ENCODE data around the gene TSPAN11. TPM values are rescaled to one million over a fixed set of nuclear protein-coding genes. Genes with fewer than 3 reads are reported as not detected.
"Not testable (repeated sequence)": the region's sequence is repeated elsewhere in the genome, so short reads cannot be mapped to it uniquely, and the experiment has no call there.

The TSPAN11 gene
- total RNA-seq, 5 donors from 2014 or later (not counting 1 experiment from before 2014, with no cell fraction given), result not detected

DNA sequence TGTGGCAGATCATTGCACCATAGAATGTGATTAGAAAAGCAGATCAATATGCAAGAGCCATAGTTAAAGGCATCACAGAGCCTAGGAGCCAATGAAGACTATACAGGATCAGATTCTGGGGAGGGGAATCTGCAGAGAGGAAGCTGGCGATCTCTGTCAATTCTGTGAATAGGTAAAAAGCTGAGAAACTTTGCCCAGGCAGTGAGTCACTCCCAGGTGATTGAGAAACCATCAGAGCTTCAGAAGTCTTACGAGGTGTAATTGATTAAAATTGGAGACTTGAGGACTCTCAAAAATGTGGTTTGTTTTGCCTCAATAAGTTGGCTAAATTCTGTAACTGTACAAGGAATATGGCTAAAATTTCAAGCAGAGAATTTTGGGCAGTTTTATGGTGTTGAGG, 41.7 kb upstream of the TSPAN11 start:
- Mint-ChIP-seq H3K9me3 (peaks cover 18 to 27% (median 20%) of the 10 kb centered on the region in 3 donors), H3K27ac (no peak overlapping the region), H3K27me3 (peaks cover 4 to 6% of the 10 kb centered on the region in 2 donors), H3K4me1 (no peaks in the 10 kb centered on the region), H3K4me3 (no peak overlapping the region), H3K36me3 (no peaks in the 10 kb centered on the region)
- CTCF ChIA-PET, result no interaction called here
- no peak overlapping the region for H3K4me3 ChIP-seq (ENCODE audit: control insufficient read depth in 1 of 2, extremely low read depth in 1 of 2, low read length in 1 of 2)
- H3K36me3 ChIP-seq (ENCODE audit: control insufficient read depth in 2 of 2, extremely low read depth in 1 of 2, insufficient read depth in 1 of 2, low read length in 1 of 2), result no peaks in the 10 kb centered on the region
- no peaks in the 10 kb centered on the region for H3K4me1 ChIP-seq (ENCODE audit: control insufficient read depth in 1 of 2, extremely low read depth in 1 of 2, insufficient read depth in 2 of 2, low read length in 2 of 2)
- ATAC-seq (replicated peaks in 1 of 4) (no peak), DNase-seq (no peak)
- 79% methylated on average over 2 of the region's 2 CpGs for WGBS (ENCODE audit: insufficient coverage)
- H3K27me3 ChIP-seq (replicated peaks in 1 of 2; ENCODE audit: control insufficient read depth in 2 of 2, extremely low read depth in 1 of 2, insufficient read depth in 2 of 2, low read length in 1 of 2), result peaks cover 0 to 13% of the 10 kb centered on the region in 2 experiments
- H3K9me3 ChIP-seq, result no peaks in the 10 kb centered on the region
- POLR2A ChIA-PET, result no interaction called here
- no peak overlapping the region for H3K27ac ChIP-seq (ENCODE audit: low read length)

DNA sequence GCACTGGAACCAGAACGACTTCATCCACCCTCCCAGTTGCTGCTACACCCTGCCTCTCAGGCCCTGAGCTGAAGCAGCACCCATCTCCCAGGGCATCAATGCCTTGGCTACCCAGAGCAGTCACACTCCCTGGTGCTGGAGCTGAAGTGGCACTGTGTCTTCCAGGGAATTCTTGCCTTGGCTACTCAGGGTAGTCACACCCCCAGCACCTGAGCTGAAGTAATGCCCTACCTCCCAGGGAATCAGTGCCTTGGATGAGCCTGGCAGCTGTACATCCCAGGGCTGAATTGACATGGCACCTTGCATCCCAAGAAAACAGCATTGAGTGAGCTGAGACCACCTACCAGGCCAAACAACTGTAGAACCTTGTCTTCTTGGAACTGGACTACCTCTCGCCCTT, 41.2 kb upstream of the TSPAN11 start:
- WGBS (ENCODE audit: insufficient coverage), result 63% methylated on average over 2 of the region's 2 CpGs
- no peak overlapping the region for H3K4me3 Mint-ChIP-seq
- POLR2A ChIA-PET, result no interaction called here

DNA sequence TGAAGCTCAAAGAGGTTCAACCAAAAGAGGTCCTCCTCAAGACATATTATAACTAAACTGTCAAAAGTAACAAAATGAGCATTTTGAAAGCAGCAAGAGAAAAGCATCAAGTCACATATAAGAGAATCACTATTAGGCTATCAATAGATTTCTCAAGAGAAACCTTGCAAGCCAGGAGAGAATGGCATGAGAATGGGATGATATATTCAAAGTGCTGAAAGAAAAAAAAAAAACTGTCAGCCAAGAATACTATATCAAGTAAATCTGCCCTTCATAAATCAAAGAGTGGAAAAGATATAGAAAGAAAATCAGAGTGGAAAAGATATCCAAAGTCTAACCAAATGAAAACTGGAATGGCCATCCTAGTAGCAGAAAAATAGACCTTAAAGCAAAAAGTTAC, 39.3 kb upstream of the TSPAN11 start:
- no peak overlapping the region for H3K4me3 ChIP-seq (ENCODE audit: control insufficient read depth in 1 of 2, extremely low read depth in 1 of 2, low read length in 1 of 2)
- Mint-ChIP-seq H3K9me3 (peaks cover 18 to 38% (median 25%) of the 10 kb centered on the region in 3 donors), H3K36me3 (no peaks in the 10 kb centered on the region), H3K4me3 (no peak overlapping the region), H3K4me1 (no peaks in the 10 kb centered on the region), H3K27ac (no peak overlapping the region), H3K27me3 (peaks cover 0 to 1% of the 10 kb centered on the region in 2 donors)
- POLR2A ChIA-PET, result interaction anchor here in 1 of 2 donors (0.6 kb wide), 1 partner anchor 1654 kb away, joined by 3 read pairs; no protein-coding TSS in a partner anchor
- H3K27ac ChIP-seq (ENCODE audit: low read length), result no peak overlapping the region
- H3K27me3 ChIP-seq (replicated peaks in 1 of 2; ENCODE audit: control insufficient read depth in 2 of 2, extremely low read depth in 1 of 2, insufficient read depth in 2 of 2, low read length in 1 of 2), result peaks cover 0 to 3% of the 10 kb centered on the region in 2 experiments
- no peaks in the 10 kb centered on the region for H3K4me1 ChIP-seq (ENCODE audit: control insufficient read depth in 1 of 2, extremely low read depth in 1 of 2, insufficient read depth in 2 of 2, low read length in 2 of 2)
- no peak for DNase-seq
- no peak for ATAC-seq (replicated peaks in 1 of 4)
- H3K36me3 ChIP-seq (ENCODE audit: control insufficient read depth in 2 of 2, extremely low read depth in 1 of 2, insufficient read depth in 1 of 2, low read length in 1 of 2), result no peaks in the 10 kb centered on the region
- H3K9me3 ChIP-seq, result no peaks in the 10 kb centered on the region
- CTCF ChIA-PET, result no interaction called here

More for the DNA sequence above, 41.2 kb upstream of the TSPAN11 start:
- Mint-ChIP-seq H3K4me1 (no peaks in the 10 kb centered on the region), H3K27me3 (peaks cover under 1% of the 10 kb centered on the region in 2 donors), H3K9me3 (peaks cover 18 to 29% (median 22%) of the 10 kb centered on the region in 3 donors), H3K27ac (no peak overlapping the region), H3K36me3 (no peaks in the 10 kb centered on the region)
- no peaks in the 10 kb centered on the region for H3K36me3 ChIP-seq (ENCODE audit: control insufficient read depth in 2 of 2, extremely low read depth in 1 of 2, insufficient read depth in 1 of 2, low read length in 1 of 2)
- H3K4me3 ChIP-seq (ENCODE audit: control insufficient read depth in 1 of 2, extremely low read depth in 1 of 2, low read length in 1 of 2), result no peak overlapping the region
- peaks cover 0 to 10% of the 10 kb centered on the region in 2 experiments for H3K27me3 ChIP-seq (replicated peaks in 1 of 2; ENCODE audit: control insufficient read depth in 2 of 2, extremely low read depth in 1 of 2, insufficient read depth in 2 of 2, low read length in 1 of 2)
- DNase-seq, result no peak
- H3K27ac ChIP-seq (ENCODE audit: low read length), result no peak overlapping the region
- H3K9me3 ChIP-seq, result no peaks in the 10 kb centered on the region
- ATAC-seq (replicated peaks in 1 of 4), result no peak
- H3K4me1 ChIP-seq (ENCODE audit: control insufficient read depth in 1 of 2, extremely low read depth in 1 of 2, insufficient read depth in 2 of 2, low read length in 2 of 2), result no peaks in the 10 kb centered on the region
- CTCF ChIA-PET, result no interaction called here

DNA sequence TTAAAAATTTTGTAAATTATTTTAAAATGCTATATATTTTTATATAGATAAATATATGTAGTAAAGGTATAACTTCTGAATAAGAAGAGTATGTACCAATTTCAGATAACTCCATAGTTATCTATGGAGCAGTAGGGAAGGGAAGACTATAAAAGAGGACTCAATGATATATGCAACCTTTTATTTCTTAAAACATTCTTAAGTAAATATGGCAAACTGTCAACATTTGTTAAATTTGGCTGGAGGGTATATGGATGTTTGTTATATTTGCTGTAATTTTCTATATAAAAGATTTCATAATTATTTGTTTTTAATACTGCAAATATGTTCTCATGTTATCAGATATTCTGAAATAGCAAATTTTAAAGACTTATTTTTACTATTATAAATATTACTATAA, 38.3 kb upstream of the TSPAN11 start:
- ChIA-PET CTCF (no interaction called here), POLR2A (no interaction called here)
- Histone ChIP-seq H3K27me3 (replicated peaks in 1 of 2; ENCODE audit: control insufficient read depth in 2 of 2, extremely low read depth in 1 of 2, insufficient read depth in 2 of 2, low read length in 1 of 2) (peaks cover 0 to 3% of the 10 kb centered on the region in 2 experiments), H3K4me1 (ENCODE audit: control insufficient read depth in 1 of 2, extremely low read depth in 1 of 2, insufficient read depth in 2 of 2, low read length in 2 of 2) (no peaks in the 10 kb centered on the region), H3K27ac (ENCODE audit: low read length) (no peak overlapping the region), H3K9me3 (no peaks in the 10 kb centered on the region), H3K36me3 (ENCODE audit: control insufficient read depth in 2 of 2, extremely low read depth in 1 of 2, insufficient read depth in 1 of 2, low read length in 1 of 2) (no peaks in the 10 kb centered on the region), H3K4me3 (ENCODE audit: control insufficient read depth in 1 of 2, extremely low read depth in 1 of 2, low read length in 1 of 2) (no peak overlapping the region)
- H3K27me3 Mint-ChIP-seq, result peaks cover 0 to 6% of the 10 kb centered on the region in 2 donors
- no peak overlapping the region for H3K4me3 Mint-ChIP-seq
- H3K4me1 Mint-ChIP-seq, result no peaks in the 10 kb centered on the region
- ATAC-seq (replicated peaks in 1 of 4) (no peak), DNase-seq (no peak)
- H3K9me3 Mint-ChIP-seq, result peaks cover 18 to 38% (median 25%) of the 10 kb centered on the region in 3 donors
- H3K36me3 Mint-ChIP-seq, result no peaks in the 10 kb centered on the region
- no peak overlapping the region for H3K27ac Mint-ChIP-seq

- peaks cover 0 to 13% (median 6%) of the 10 kb centered on the region in 3 donors for H3K9me3 Mint-ChIP-seq
- ATAC-seq (replicated peaks in 1 of 4); DNase-seq; POLR2A ChIA-PET; H3K4me3 Mint-ChIP-seq; H3K4me1 ChIP-seq (ENCODE audit: control insufficient read depth in 1 of 2, extremely low read depth in 1 of 2, insufficient read depth in 2 of 2, low read length in 2 of 2); H3K9me3 ChIP-seq; H3K4me1 Mint-ChIP-seq; H3K36me3 Mint-ChIP-seq; H3K27ac ChIP-seq (ENCODE audit: low read length); H3K27ac Mint-ChIP-seq; H3K36me3 ChIP-seq (ENCODE audit: control insufficient read depth in 2 of 2, extremely low read depth in 1 of 2, insufficient read depth in 1 of 2, low read length in 1 of 2); H3K4me3 ChIP-seq (ENCODE audit: control insufficient read depth in 1 of 2, extremely low read depth in 1 of 2, low read length in 1 of 2); CTCF ChIA-PET: not testable (repeated sequence)
- peaks cover 23 to 27% of the 10 kb centered on the region in 2 donors for H3K27me3 Mint-ChIP-seq
- peaks cover 0 to 15% of the 10 kb centered on the region in 2 experiments for H3K27me3 ChIP-seq (replicated peaks in 1 of 2; ENCODE audit: control insufficient read depth in 2 of 2, extremely low read depth in 1 of 2, insufficient read depth in 2 of 2, low read length in 1 of 2)
- 80% methylated on average over 1 of the region's 9 CpGs for WGBS (ENCODE audit: insufficient coverage)
These were observed 32.0 kb upstream of the TSPAN11 start for GRCh38 chr12:30894531-30894930.

DNA sequence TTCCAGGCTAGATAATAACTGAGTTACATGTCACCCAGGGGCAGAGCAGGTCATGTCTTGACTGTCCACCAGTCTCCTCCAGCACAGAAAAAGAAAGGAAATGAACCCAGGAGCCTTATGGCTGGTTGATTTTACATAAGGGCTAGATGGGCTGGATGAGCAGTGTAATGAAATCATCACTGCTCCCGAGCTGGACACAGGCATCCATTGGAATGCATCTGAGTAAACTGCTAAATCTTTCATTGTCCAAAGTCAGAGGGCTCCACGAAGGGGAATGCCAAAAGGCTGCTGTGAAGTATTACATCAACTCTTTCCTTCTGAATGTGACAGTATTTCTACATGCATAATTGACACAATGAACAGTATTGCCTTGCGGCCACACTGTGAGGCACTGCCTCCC, 30.1 kb upstream of the TSPAN11 start:
- peaks cover 0 to 5% (median 0%) of the 10 kb centered on the region in 3 donors for H3K9me3 Mint-ChIP-seq
- Histone ChIP-seq H3K9me3 (no peaks in the 10 kb centered on the region), H3K27me3 (replicated peaks in 1 of 2; ENCODE audit: control insufficient read depth in 2 of 2, extremely low read depth in 1 of 2, insufficient read depth in 2 of 2, low read length in 1 of 2) (peaks cover 0 to 15% of the 10 kb centered on the region in 2 experiments), H3K36me3 (ENCODE audit: control insufficient read depth in 2 of 2, extremely low read depth in 1 of 2, insufficient read depth in 1 of 2, low read length in 1 of 2) (no peaks in the 10 kb centered on the region), H3K4me3 (ENCODE audit: control insufficient read depth in 1 of 2, extremely low read depth in 1 of 2, low read length in 1 of 2) (no peak overlapping the region), H3K4me1 (ENCODE audit: control insufficient read depth in 1 of 2, extremely low read depth in 1 of 2, insufficient read depth in 2 of 2, low read length in 2 of 2) (no peaks in the 10 kb centered on the region), H3K27ac (ENCODE audit: low read length) (no peak overlapping the region)
- 72% methylated on average over 3 of the region's 3 CpGs for WGBS (ENCODE audit: insufficient coverage)
- no peak overlapping the region for H3K4me3 Mint-ChIP-seq
- H3K27me3 Mint-ChIP-seq, result peaks cover 28 to 39% of the 10 kb centered on the region in 2 donors
- H3K4me1 Mint-ChIP-seq, result no peaks in the 10 kb centered on the region
- ChIA-PET POLR2A (no interaction called here), CTCF (no interaction called here)
- H3K36me3 Mint-ChIP-seq, result no peaks in the 10 kb centered on the region
- DNase-seq (no peak), ATAC-seq (replicated peaks in 1 of 4) (no peak)
- no peak overlapping the region for H3K27ac Mint-ChIP-seq

DNA sequence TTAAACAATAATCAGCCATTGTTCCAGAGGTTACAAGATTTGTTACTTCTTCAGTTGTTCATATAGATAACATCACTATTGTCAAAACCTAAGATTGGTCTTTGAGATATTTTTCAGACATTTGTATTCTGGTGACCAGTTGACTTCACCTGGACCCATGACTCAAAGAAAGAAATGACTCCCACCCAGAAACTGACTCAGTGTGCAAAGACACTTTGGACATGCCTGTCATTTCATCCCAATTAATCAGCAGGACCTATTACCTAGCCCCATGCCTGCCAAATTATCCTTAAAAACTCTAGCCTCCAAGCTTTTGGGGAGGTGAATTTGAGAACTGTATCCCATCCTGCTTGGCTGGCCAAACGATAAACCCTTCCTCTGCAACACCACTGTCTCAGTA, 27.7 kb upstream of the TSPAN11 start:
- POLR2A ChIA-PET, result interaction anchor here in 1 of 2 donors (0.6 kb wide), 1 partner anchor 86 kb away, joined by 9 read pairs; no protein-coding TSS in a partner anchor
- no peak overlapping the region for H3K4me3 Mint-ChIP-seq
- peaks cover 21 to 34% of the 10 kb centered on the region in 2 donors for H3K27me3 Mint-ChIP-seq
- no peak overlapping the region for H3K27ac Mint-ChIP-seq
- DNase-seq (no peak), ATAC-seq (replicated peaks in 1 of 4) (no peak)
- H3K4me3 ChIP-seq (ENCODE audit: control insufficient read depth in 1 of 2, extremely low read depth in 1 of 2, low read length in 1 of 2), result no peak overlapping the region
- no peak overlapping the region for H3K27ac ChIP-seq (ENCODE audit: low read length)
- peaks cover 0 to 15% of the 10 kb centered on the region in 2 experiments for H3K27me3 ChIP-seq (replicated peaks in 1 of 2; ENCODE audit: control insufficient read depth in 2 of 2, extremely low read depth in 1 of 2, insufficient read depth in 2 of 2, low read length in 1 of 2)
- H3K9me3 ChIP-seq, result no peaks in the 10 kb centered on the region
- no peaks in the 10 kb centered on the region for H3K4me1 Mint-ChIP-seq
- H3K36me3 ChIP-seq (ENCODE audit: control insufficient read depth in 2 of 2, extremely low read depth in 1 of 2, insufficient read depth in 1 of 2, low read length in 1 of 2), result no peaks in the 10 kb centered on the region
- CTCF ChIA-PET, result no interaction called here
- no peaks in the 10 kb centered on the region for H3K36me3 Mint-ChIP-seq
- no peaks in the 10 kb centered on the region for H3K9me3 Mint-ChIP-seq
- H3K4me1 ChIP-seq (ENCODE audit: control insufficient read depth in 1 of 2, extremely low read depth in 1 of 2, insufficient read depth in 2 of 2, low read length in 2 of 2), result no peaks in the 10 kb centered on the region
- WGBS (ENCODE audit: insufficient coverage), result 71% methylated on average over 1 of the region's 1 CpG

Measured in T-cell (primary cell).